Type B pancreatic cell (in vitro differentiated cells): Measurements from ENCODE around the gene OR2T27. TPM values are rescaled to one million over a fixed set of nuclear protein-coding genes. Genes with fewer than 3 reads are reported as not detected.

Source experiments
- DNase-seq: peaks from one replicate; pipeline ENCODE4 v3.0.0; 2021; ENCODE audit warnings: mixed read lengths; ENCODE audit not compliant: unreplicated experiment; ENCODE audit errors: extremely low spot score
- H3K27ac Mint-ChIP-seq: 2 replicates; pipeline ENCODE4 v1.8.0; 2021; ENCODE audit warnings: mild to moderate bottlenecking, mixed read lengths
- H3K27me3 Mint-ChIP-seq: 2 replicates; pipeline ENCODE4 v1.8.0; 2021; ENCODE audit warnings: mixed read lengths
- H3K36me3 Mint-ChIP-seq: 2 replicates; pipeline ENCODE4 v1.8.0; 2021; ENCODE audit warnings: mixed read lengths
- H3K4me1 Mint-ChIP-seq: one replicate; pipeline ENCODE4 v1.8.0; 2021; ENCODE audit warnings: mixed read lengths; ENCODE audit not compliant: unreplicated experiment
- H3K4me3 Mint-ChIP-seq: 2 replicates; pipeline ENCODE4 v1.8.0; 2021; ENCODE audit warnings: mild to moderate bottlenecking, mixed read lengths
- H3K9me3 Mint-ChIP-seq: 2 replicates; pipeline ENCODE4 v1.8.0; 2021; ENCODE audit warnings: mixed read lengths
- total RNA-seq: library from RNA; stranded (reverse); gene quantifications from 2 replicates; pipeline ENCODE4 v1.2.1, GENCODE V29; 2021; ENCODE audit warnings: low replicate concordance
- TF ChIP-seq, protein P1 (sequence below): fragments of 200-600 bp; sonication (generic); conservative IDR thresholded peaks from 2 replicates; pipeline ENCODE4 v1.5.0; 2021; ENCODE audit warnings: antibody characterized with exemption, mild to moderate bottlenecking

The OR2T27 gene
- total RNA-seq, 1 donor from 2014 or later = not detected

DNA sequence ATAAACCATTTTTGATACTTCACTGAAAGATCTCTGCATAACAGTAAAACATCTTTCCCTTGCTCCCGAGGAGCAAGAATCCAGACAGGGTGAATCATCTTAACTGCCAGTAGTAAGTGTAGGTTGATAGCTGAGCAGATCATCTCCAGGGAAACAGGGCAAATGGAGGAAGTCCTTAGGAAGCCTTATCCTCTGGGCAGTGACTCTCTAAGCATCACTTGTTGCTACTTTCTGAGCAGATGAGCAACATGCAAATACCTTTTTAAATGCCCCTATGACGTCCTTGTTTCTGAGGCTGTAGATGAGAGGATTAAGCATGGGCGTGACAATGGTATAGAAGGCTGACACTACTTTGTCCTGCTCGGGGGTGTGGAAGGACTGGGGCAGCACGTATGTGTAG lies 29.4 kb downstream of the OR2T27 start:
- Mint-ChIP-seq H3K27me3 (no peaks in the 10 kb centered on the region), H3K36me3 (no peaks in the 10 kb centered on the region), H3K4me1 (no peaks in the 10 kb centered on the region), H3K27ac (no peak overlapping the region), H3K4me3 (no peak overlapping the region), H3K9me3 (peaks cover 4% of the 10 kb centered on the region)
- TF ChIP-seq, protein P1, sequence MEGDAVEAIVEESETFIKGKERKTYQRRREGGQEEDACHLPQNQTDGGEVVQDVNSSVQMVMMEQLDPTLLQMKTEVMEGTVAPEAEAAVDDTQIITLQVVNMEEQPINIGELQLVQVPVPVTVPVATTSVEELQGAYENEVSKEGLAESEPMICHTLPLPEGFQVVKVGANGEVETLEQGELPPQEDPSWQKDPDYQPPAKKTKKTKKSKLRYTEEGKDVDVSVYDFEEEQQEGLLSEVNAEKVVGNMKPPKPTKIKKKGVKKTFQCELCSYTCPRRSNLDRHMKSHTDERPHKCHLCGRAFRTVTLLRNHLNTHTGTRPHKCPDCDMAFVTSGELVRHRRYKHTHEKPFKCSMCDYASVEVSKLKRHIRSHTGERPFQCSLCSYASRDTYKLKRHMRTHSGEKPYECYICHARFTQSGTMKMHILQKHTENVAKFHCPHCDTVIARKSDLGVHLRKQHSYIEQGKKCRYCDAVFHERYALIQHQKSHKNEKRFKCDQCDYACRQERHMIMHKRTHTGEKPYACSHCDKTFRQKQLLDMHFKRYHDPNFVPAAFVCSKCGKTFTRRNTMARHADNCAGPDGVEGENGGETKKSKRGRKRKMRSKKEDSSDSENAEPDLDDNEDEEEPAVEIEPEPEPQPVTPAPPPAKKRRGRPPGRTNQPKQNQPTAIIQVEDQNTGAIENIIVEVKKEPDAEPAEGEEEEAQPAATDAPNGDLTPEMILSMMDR = no peak
- no peak for DNase-seq

DNA sequence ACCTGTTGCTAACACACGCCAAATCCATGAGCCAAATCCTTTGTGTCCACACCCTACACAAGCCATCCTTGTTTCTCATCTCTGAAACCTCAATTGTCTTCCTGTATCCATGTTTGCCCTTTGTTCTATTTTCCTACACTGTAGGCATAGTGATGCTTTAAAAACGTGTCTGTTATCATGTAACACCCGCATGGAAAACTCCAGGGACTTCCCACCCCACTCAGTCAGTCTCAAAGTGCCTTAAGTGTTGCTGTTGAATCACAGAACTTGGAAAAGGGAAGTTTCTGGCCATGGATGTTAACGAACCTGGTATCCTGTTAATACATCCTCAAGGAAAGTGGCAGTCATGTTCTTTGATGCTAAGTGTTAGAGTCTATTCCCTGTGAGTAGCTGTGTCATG lies 30.2 kb downstream of the OR2T27 start:
- Mint-ChIP-seq H3K4me3 (no peak overlapping the region), H3K4me1 (no peaks in the 10 kb centered on the region), H3K36me3 (no peaks in the 10 kb centered on the region), H3K27ac (no peak overlapping the region), H3K27me3 (no peaks in the 10 kb centered on the region), H3K9me3 (no peaks in the 10 kb centered on the region)
- TF ChIP-seq, protein P1 = no peak
- no peak for DNase-seq

DNA sequence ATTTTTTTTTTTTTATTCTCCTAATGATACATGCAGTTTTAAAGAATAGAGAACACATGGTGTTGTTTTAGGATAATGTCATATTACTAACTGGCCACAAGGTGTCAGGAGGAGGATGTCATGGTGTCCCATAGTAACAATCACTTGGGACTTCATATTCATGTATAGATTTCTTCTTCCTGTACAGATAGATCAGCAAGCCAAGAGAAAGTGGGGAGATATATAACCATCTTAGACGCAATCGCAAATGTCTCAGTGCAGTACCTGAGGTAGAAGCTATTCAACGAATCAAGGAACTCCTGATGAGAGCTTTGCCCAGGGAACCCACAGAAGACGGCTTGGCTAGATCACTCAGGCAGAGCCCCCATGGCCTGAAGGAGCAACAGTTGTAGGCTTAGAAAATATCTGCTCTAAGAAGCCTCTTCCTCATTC lies 32.7 kb downstream of the OR2T27 start:
- H3K9me3 Mint-ChIP-seq = no peaks in the 10 kb centered on the region
- no peak overlapping the region for H3K27ac Mint-ChIP-seq
- TF ChIP-seq, protein P1 = peak; percentile 59
- DNase-seq = no peak
- H3K4me1 Mint-ChIP-seq = no peaks in the 10 kb centered on the region
- H3K27me3 Mint-ChIP-seq = no peaks in the 10 kb centered on the region
- H3K4me3 Mint-ChIP-seq = no peak overlapping the region
- H3K36me3 Mint-ChIP-seq = no peaks in the 10 kb centered on the region

DNA sequence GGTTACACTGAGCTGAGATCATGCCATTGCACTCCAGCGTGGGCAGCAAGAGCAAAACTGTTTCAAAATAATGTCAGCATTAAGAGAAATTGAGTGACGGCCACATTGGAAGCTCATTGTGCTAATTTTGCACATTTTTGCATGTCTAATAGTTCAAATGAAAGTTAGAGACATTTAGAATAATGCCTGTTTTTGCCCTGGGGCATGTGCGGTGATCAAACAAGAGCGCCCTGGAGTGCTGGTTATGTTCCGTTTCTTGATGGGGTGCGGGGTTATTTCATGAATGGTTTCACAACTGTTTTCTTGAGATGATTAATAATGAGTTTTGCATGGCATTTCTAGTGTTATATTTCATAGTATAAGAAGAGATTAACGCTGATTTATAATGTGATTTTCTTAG lies 33.6 kb downstream of the OR2T27 start:
- Mint-ChIP-seq H3K36me3 (no peaks in the 10 kb centered on the region), H3K27me3 (no peaks in the 10 kb centered on the region), H3K4me3 (no peak overlapping the region), H3K9me3 (no peaks in the 10 kb centered on the region), H3K4me1 (no peaks in the 10 kb centered on the region), H3K27ac (no peak overlapping the region)
- DNase-seq = no peak
- TF ChIP-seq, protein P1 = no peak

GRCh38 chr1:248618878-248619277 lies 36.5 kb downstream of the OR2T27 start:
- TF ChIP-seq, protein P1 = peak; percentile 46
- DNase-seq = no peak
- H3K36me3 Mint-ChIP-seq = no peaks in the 10 kb centered on the region

GRCh38 chr1:248618119-248618518 lies 37.2 kb downstream of the OR2T27 start:
- Mint-ChIP-seq H3K9me3 (peaks cover 2% of the 10 kb centered on the region), H3K27me3 (no peaks in the 10 kb centered on the region), H3K36me3 (no peaks in the 10 kb centered on the region), H3K4me3 (no peak overlapping the region), H3K4me1 (no peaks in the 10 kb centered on the region), H3K27ac (no peak overlapping the region)
- DNase-seq = no peak
- TF ChIP-seq, protein P1 = no peak

More at GRCh38 chr1:248618878-248619277, 36.5 kb downstream of the OR2T27 start:
- H3K9me3 Mint-ChIP-seq = no peaks in the 10 kb centered on the region
- no peaks in the 10 kb centered on the region for H3K4me1 Mint-ChIP-seq
- H3K27me3 Mint-ChIP-seq = no peaks in the 10 kb centered on the region
- no peak overlapping the region for H3K27ac Mint-ChIP-seq
- no peak overlapping the region for H3K4me3 Mint-ChIP-seq
